ENCODE results near the gene MT1H. TPM values are rescaled to one million over a fixed set of nuclear protein-coding genes. Genes with fewer than 3 reads are reported as not detected.

Gene MT1H
- polyA plus RNA-seq, 1 donor (not counting 4 experiments of a cell fraction or from before 2014, with no cell fraction given), result 0.79 TPM

DNA sequence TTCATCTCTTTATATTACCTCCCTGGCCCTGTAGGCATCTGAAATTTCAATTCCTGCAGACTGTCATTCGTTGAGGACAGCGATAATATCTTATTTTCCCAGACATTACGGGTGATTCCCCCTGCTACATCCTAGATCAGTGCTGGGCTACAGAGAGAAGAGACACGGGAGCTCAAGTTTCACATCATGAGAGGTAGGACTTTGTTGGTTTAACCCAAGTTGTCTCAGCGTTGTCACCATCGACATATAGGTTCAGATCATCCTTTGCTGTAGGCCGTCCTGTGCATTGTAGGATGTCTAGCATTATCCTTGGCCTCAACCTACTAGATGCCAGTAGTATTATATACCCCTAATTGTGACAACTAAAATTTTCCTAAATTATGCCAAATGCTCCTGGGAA is 31.9 kb downstream of the MT1H start:
- H3K4me1 ChIP-seq (ENCODE audit: control insufficient read depth, extremely low read depth, insufficient read depth, low read length), result no peaks in the 10 kb centered on the region
- H3K9me1 ChIP-seq (ENCODE audit: control insufficient read depth, extremely low read depth, insufficient read depth, low read length), result no peaks in the 10 kb centered on the region
- no peaks in the 10 kb centered on the region for H3K79me2 ChIP-seq (ENCODE audit: control insufficient read depth, insufficient read depth, low read length)
- no peaks in the 10 kb centered on the region for H4K20me1 ChIP-seq (ENCODE audit: control insufficient read depth, extremely low read depth, insufficient read depth, low read length)
- dilution Hi-C loops (cut with MboI; ENCODE audit: extremely low pct_ligation_motif_present, low sequenced_read_pairs), result no loop called here
- H3K36me3 ChIP-seq (ENCODE audit: control insufficient read depth in 2 of 2, extremely low read depth in 1 of 2, insufficient read depth in 2 of 2, low read length in 2 of 2), result no peaks in the 10 kb centered on the region
- no peak overlapping the region for H2AFZ ChIP-seq (ENCODE audit: control insufficient read depth, low read length)
- TF ChIP-seq, protein P1, sequence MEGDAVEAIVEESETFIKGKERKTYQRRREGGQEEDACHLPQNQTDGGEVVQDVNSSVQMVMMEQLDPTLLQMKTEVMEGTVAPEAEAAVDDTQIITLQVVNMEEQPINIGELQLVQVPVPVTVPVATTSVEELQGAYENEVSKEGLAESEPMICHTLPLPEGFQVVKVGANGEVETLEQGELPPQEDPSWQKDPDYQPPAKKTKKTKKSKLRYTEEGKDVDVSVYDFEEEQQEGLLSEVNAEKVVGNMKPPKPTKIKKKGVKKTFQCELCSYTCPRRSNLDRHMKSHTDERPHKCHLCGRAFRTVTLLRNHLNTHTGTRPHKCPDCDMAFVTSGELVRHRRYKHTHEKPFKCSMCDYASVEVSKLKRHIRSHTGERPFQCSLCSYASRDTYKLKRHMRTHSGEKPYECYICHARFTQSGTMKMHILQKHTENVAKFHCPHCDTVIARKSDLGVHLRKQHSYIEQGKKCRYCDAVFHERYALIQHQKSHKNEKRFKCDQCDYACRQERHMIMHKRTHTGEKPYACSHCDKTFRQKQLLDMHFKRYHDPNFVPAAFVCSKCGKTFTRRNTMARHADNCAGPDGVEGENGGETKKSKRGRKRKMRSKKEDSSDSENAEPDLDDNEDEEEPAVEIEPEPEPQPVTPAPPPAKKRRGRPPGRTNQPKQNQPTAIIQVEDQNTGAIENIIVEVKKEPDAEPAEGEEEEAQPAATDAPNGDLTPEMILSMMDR (optimal IDR thresholded peaks at IDR 0.05 in 1 of 3, IDR thresholded peaks at IDR 0.05 in 1 of 3, conservative IDR thresholded peaks at IDR 0.05 in 1 of 3; ENCODE audit: extremely low read depth in 1 of 3, insufficient read depth in 2 of 3, low read length in 3 of 3), result no peak
- no peak for TF ChIP-seq EZH2 (IDR thresholded peaks at IDR 0.05; ENCODE audit: low read length)
- DNase-seq (ENCODE audit: low read depth, low spot score) (no peak), FAIRE-seq (peak; percentile 78)
- no peaks in the 10 kb centered on the region for H3K9me3 ChIP-seq (ENCODE audit: control insufficient read depth, low read depth, low read length)
- H3K27ac ChIP-seq (ENCODE audit: control insufficient read depth, insufficient read depth, low read length), result no peak overlapping the region
- H3K4me3 ChIP-seq (ENCODE audit: control insufficient read depth in 2 of 3, extremely low read depth in 1 of 3, insufficient read depth in 2 of 3, low read depth in 1 of 3, low read length in 3 of 3), result no peak overlapping the region
- H3K9ac ChIP-seq (ENCODE audit: control insufficient read depth, extremely low read depth, insufficient read depth, low read length), result no peak overlapping the region
- no peaks in the 10 kb centered on the region for H3K27me3 ChIP-seq (ENCODE audit: control insufficient read depth, extremely low read depth, insufficient read depth, low read length)
- H3K4me2 ChIP-seq (ENCODE audit: control insufficient read depth, extremely low read depth, insufficient read depth, low read depth, low read length), result no peak overlapping the region

DNA sequence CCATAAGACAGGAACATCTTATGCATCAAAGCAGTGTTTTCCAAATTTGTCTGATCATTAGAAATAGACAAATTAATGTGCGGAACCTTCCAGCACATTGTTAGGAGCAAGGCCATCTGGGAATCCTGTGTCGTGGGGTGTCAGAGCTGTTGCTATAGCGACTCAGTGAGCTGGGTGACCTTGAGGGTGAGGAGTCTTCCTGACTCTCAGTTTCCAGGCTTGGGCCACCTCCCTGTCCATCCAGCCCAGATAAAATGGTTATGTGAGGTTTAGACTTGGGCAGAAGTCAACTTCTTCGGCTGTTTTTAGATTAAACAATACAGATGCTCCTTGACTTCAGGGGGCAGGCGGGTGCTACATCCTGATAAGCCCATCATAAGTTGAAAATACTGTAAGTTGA is 33.2 kb downstream of the MT1H start:
- H3K9ac ChIP-seq (ENCODE audit: control insufficient read depth, extremely low read depth, insufficient read depth, low read length), result no peak overlapping the region
- H3K4me2 ChIP-seq (ENCODE audit: control insufficient read depth, extremely low read depth, insufficient read depth, low read depth, low read length), result no peak overlapping the region
- no peaks in the 10 kb centered on the region for H3K9me1 ChIP-seq (ENCODE audit: control insufficient read depth, extremely low read depth, insufficient read depth, low read length)
- FAIRE-seq, result no peak
- H4K20me1 ChIP-seq (ENCODE audit: control insufficient read depth, extremely low read depth, insufficient read depth, low read length), result no peaks in the 10 kb centered on the region
- TF ChIP-seq EZH2 (IDR thresholded peaks at IDR 0.05; ENCODE audit: low read length), result no peak
- H3K4me1 ChIP-seq (ENCODE audit: control insufficient read depth, extremely low read depth, insufficient read depth, low read length), result no peaks in the 10 kb centered on the region
- H3K4me3 ChIP-seq (ENCODE audit: control insufficient read depth in 2 of 3, extremely low read depth in 1 of 3, insufficient read depth in 2 of 3, low read depth in 1 of 3, low read length in 3 of 3), result no peak overlapping the region
- H3K79me2 ChIP-seq (ENCODE audit: control insufficient read depth, insufficient read depth, low read length), result no peaks in the 10 kb centered on the region
- no peak overlapping the region for H3K27ac ChIP-seq (ENCODE audit: control insufficient read depth, insufficient read depth, low read length)
- H3K27me3 ChIP-seq (ENCODE audit: control insufficient read depth, extremely low read depth, insufficient read depth, low read length), result no peaks in the 10 kb centered on the region
- no peaks in the 10 kb centered on the region for H3K9me3 ChIP-seq (ENCODE audit: control insufficient read depth, low read depth, low read length)
- dilution Hi-C loops (cut with MboI; ENCODE audit: extremely low pct_ligation_motif_present, low sequenced_read_pairs), result no loop called here
- no peaks in the 10 kb centered on the region for H3K36me3 ChIP-seq (ENCODE audit: control insufficient read depth in 2 of 2, extremely low read depth in 1 of 2, insufficient read depth in 2 of 2, low read length in 2 of 2)
- no peak for DNase-seq (ENCODE audit: low read depth, low spot score)
- H2AFZ ChIP-seq (ENCODE audit: control insufficient read depth, low read length), result no peak overlapping the region
